Jurkat, Clone E6-1 (cell line): ENCODE data around the gene ZNF346. TPM values are rescaled to one million over a fixed set of nuclear protein-coding genes. Genes with fewer than 3 reads are reported as not detected.
A peak's percentile ranks its signal among the peaks of the same experiment; 100 is the strongest.
"Not testable (repeated sequence)": the region's sequence is repeated elsewhere in the genome, so short reads cannot be mapped to it uniquely, and the experiment has no call there.

Experiments used
- DNase-seq: peaks from one replicate; pipeline ENCODE4 v3.0.0-alpha.2; 2011; ENCODE audit warnings: low read depth, low spot score
- H3K4me3 ChIP-seq: 2 replicates; pipeline ENCODE4 v1.5.1; 2011; ENCODE audit warnings: mild to moderate bottlenecking, low read length, control low read depth, moderate library complexity
- polyA plus RNA-seq: library from polyadenylated mRNA; unstranded; fragments of >200 nt; gene quantifications from one replicate; pipeline ENCODE4 v1.2.1, GENCODE V29; 2012; ENCODE audit warnings: missing spikeins; ENCODE audit not compliant: insufficient read length, insufficient read depth

Gene ZNF346
- polyA plus RNA-seq, result 24.7 TPM

- H3K4me3 ChIP-seq, result peak within 1 kb of the TSS; percentile 93
- peak; percentile 92 for DNase-seq
Observed at GRCh38 chr5:177022386-177023302, at the start of gene ZNF346. Gene ZNF346, plus strand, starts transcription at chr5:177022696. Its CDS starts 43 bp downstream, at chr5:177022739.

GRCh38 chr5:176979669-176980068 is 42.8 kb upstream of the ZNF346 start:
- no peak overlapping the region for H3K4me3 ChIP-seq
- DNase-seq, result no peak

GRCh38 chr5:176980818-176981217 is 41.7 kb upstream of the ZNF346 start:
- no peak for DNase-seq
- no peak overlapping the region for H3K4me3 ChIP-seq

GRCh38 chr5:176983112-176983511 is 39.4 kb upstream of the ZNF346 start:
- not testable (repeated sequence) for DNase-seq

GRCh38 chr5:176983593-176983992 is 38.9 kb upstream of the ZNF346 start:
- DNase-seq, H3K4me3 ChIP-seq: not testable (repeated sequence)

More at GRCh38 chr5:176983112-176983511, 39.4 kb upstream of the ZNF346 start:
- H3K4me3 ChIP-seq, result not testable (repeated sequence)

- H3K4me3 ChIP-seq, DNase-seq: not testable (repeated sequence)
Observed at GRCh38 chr5:176984176-176984575, 38.3 kb upstream of the ZNF346 start.

GRCh38 chr5:176985516-176985915 is 37.0 kb upstream of the ZNF346 start:
- DNase-seq, result peak; percentile 90
- H3K4me3 ChIP-seq, result no peak overlapping the region

- H3K4me3 ChIP-seq, result no peak overlapping the region
- DNase-seq, result no peak
Observed at GRCh38 chr5:176986280-176986679, 36.2 kb upstream of the ZNF346 start.

GRCh38 chr5:176987583-176987982 is 34.9 kb upstream of the ZNF346 start:
- DNase-seq, result no peak
- no peak overlapping the region for H3K4me3 ChIP-seq

- not testable (repeated sequence) for H3K4me3 ChIP-seq, DNase-seq
Observed at GRCh38 chr5:176993081-176993480, 29.4 kb upstream of the ZNF346 start.

GRCh38 chr5:176994460-176995121 is 27.9 kb upstream of the ZNF346 start:
- DNase-seq, result no peak
- H3K4me3 ChIP-seq, result no peak overlapping the region

GRCh38 chr5:176995122-176995490 is 27.4 kb upstream of the ZNF346 start:
- DNase-seq, result no peak
- no peak overlapping the region for H3K4me3 ChIP-seq

- no peak overlapping the region for H3K4me3 ChIP-seq
- DNase-seq, result no peak
Observed at GRCh38 chr5:176995896-176996767, 26.4 kb upstream of the ZNF346 start.

- H3K4me3 ChIP-seq, result no peak overlapping the region
- DNase-seq, result no peak
Observed at GRCh38 chr5:176996780-176997179, 25.7 kb upstream of the ZNF346 start.

- no peak overlapping the region for H3K4me3 ChIP-seq
- no peak for DNase-seq
Observed at GRCh38 chr5:176998828-176999227, 23.7 kb upstream of the ZNF346 start.

GRCh38 chr5:176999526-176999925 is 23.0 kb upstream of the ZNF346 start:
- not testable (repeated sequence) for DNase-seq, H3K4me3 ChIP-seq

GRCh38 chr5:177003649-177004048 is 18.8 kb upstream of the ZNF346 start:
- DNase-seq, result no peak

GRCh38 chr5:177004961-177005360 is 17.5 kb upstream of the ZNF346 start:
- no peak for DNase-seq

More at GRCh38 chr5:177003649-177004048, 18.8 kb upstream of the ZNF346 start:
- H3K4me3 ChIP-seq, result no peak overlapping the region

GRCh38 chr5:177005619-177006264 is 16.8 kb upstream of the ZNF346 start:
- peak; percentile 32 for DNase-seq

More at GRCh38 chr5:177004961-177005360, 17.5 kb upstream of the ZNF346 start:
- H3K4me3 ChIP-seq, result peak overlapping the region; percentile 87

More at GRCh38 chr5:177005619-177006264, 16.8 kb upstream of the ZNF346 start:
- peak overlapping the region; percentile 87 for H3K4me3 ChIP-seq
